RWPE1 (cell line): ENCODE results near the gene HOXA10.
A peak's percentile ranks its signal among the peaks of the same experiment; 100 is the strongest.

Experiments used
- CTCF ChIA-PET: fragments of 350-600 bp; sonication (Branson Sonifier 250); formaldehyde crosslinking; extraction: SDS; loops from one replicate; lab custom pipeline; 2021; lab: Yijun Ruan, JAX
- POLR2A ChIA-PET: fragments of 400-600 bp; formaldehyde crosslinking; extraction: SDS; loops from one replicate; lab custom pipeline; 2020; ENCODE audit warnings: antibody characterized with exemption; ENCODE audit not compliant: low non-redundant PET; lab: Yijun Ruan, JAX
- DNase-seq: peaks from one replicate; pipeline ENCODE4 v3.0.0; 2012; ENCODE audit warnings: low spot score
- H3K27ac ChIP-seq: fragments of 450-650 bp; 2 replicates; pipeline ENCODE4 v1.5.1; 2017
- CTCF ChIP-seq: fragments of 450-650 bp; conservative IDR thresholded peaks from 2 replicates; pipeline ENCODE4 v1.5.1; 2017; ENCODE audit warnings: low read depth, mild to moderate bottlenecking

HOXA10 gene

DNA sequence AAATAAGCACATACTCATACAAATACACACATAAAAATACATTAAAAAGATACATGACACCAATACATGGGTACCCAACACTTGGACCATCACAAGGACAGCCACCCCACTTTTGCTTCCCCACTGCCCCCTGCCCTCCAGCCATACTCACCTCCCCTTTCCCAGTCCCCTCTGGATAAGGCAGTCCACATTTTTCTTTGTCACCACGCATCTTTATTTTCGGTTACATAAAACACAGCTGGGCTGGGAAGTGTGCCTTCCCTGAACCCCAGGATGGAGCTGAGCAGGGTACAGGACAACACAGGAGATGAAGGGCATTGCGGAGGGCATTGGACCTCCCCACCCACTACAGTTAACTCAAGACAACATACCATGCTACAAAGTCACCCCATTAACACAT lies 20.6 kb downstream of the HOXA10 start:
- CTCF ChIA-PET = interaction anchor here (0.9 kb wide), 1 partner anchor 13 kb away, joined by 5 read pairs; no protein-coding TSS in a partner anchor
- H3K27ac ChIP-seq = peak overlapping the region; percentile 90; the same call in 1 of the 2 replicates
- DNase-seq = no peak
- TF ChIP-seq CTCF = no peak
- POLR2A ChIA-PET = no interaction called here

GRCh38 chr7:27152816-27153442 lies 21.2 kb downstream of the HOXA10 start:
- no peak for DNase-seq
- ChIA-PET POLR2A (no interaction called here), CTCF (interaction anchor here (0.8 to 3.4 kb wide), 2 partner anchors 8 to 15 kb away, joined by 3 to 45 read pairs; no protein-coding TSS in a partner anchor)
- TF ChIP-seq CTCF = no peak
- peak overlapping the region; percentile 92 for H3K27ac ChIP-seq

- ChIA-PET CTCF (interaction anchor here (0.6 to 3.4 kb wide), 4 partner anchors 9 to 801 kb away, joined by 3 to 45 read pairs (median 5); no protein-coding TSS in a partner anchor), POLR2A (no interaction called here)
- DNase-seq = no peak
- H3K27ac ChIP-seq = peak within 1 kb of the TSS; percentile 92
- no peak for TF ChIP-seq CTCF
These were observed 21.9 kb downstream of the HOXA10 start, which contains the start of gene HOXA3 for GRCh38 chr7:27151931-27152815. Gene HOXA3, minus strand, starts transcription at chr7:27152583. Its CDS starts 41,943 bp downstream, at chr7:27110640.

DNA sequence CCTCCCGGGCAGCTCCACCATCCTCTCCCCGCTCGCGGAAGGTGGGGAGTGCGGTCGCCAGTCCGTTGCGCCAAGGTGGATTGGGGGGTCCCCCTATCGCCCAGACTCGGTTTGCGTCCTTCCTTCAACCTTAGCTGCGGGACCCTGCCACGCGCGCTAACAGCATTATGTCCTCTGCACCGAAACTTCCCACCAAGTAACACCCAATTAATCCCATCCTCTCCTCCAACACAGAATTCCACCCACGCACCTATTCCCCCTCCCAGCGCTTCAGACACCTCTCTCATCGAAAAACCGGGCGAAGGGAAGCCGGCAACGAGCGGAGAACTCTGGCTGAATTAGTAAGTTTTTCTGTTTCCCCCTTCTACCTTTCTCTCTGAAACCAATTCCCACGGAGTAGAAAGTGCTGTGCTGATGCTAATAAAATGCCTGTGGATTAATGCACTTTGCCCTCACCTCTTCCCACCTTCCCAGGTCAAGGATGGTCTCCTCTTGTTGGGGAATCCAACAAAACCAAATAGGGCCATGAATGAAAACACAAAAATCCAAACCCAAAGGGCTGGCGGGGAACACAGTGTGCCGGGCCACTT lies 22.7 kb downstream of the HOXA10 start:
- no peak for TF ChIP-seq CTCF
- no peak for DNase-seq
- POLR2A ChIA-PET = no interaction called here
- CTCF ChIA-PET = interaction anchor here (0.5 to 3.4 kb wide), 9 partner anchors 8 to 1118 kb away, joined by 3 to 45 read pairs (median 4); partner anchors contain the start of gene HOXA10
- H3K27ac ChIP-seq = peak overlapping the region; percentile 92

DNA sequence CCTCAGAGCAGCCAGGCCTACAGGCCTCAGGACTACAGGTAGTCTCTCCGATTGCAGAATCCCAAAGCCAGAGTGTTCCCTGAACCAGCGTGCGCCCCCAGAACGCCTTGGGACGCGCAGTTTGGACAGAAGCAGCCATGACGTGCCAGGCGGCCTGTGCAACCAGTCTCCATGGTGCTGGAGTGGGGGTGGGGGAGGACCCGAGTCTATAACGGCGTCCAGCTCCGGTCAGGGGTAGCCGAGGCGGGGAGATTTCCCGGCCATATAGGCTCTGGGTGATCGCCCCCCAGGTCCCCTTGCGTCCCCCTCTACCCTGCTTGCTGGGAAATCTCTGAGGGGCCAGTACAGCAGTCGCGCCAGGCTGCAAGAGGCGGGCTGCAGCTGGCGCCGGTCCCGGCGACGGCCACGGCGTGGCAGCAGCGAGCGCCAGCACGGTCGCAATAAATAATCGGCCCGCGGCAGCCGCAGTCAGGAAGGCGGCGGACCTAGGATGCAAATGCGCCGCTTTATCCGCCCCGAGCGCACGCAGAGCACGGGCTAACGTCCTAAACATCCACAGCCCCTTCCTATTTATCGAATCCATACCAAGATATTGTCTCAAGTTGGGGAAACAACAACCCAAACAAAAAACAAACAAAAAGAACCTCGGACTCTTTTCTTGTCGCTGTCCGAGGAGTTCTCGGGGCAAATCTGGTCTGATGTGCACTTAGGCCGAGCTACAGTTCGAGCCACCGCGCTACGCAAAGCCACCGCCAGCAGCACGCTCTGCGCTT lies 23.4 kb downstream of the HOXA10 start:
- peak; percentile 83 for DNase-seq
- CTCF ChIA-PET = interaction anchor here (0.5 to 3.4 kb wide), 16 partner anchors 8 to 1117 kb away, joined by 3 to 45 read pairs (median 3); partner anchors contain the start of genes HOXA10 and SKAP2
- POLR2A ChIA-PET = interaction anchor here (0.6 kb wide), 1 partner anchor 1271 kb away, joined by 3 read pairs; no protein-coding TSS in a partner anchor
- peak overlapping the region; percentile 92 for H3K27ac ChIP-seq
- TF ChIP-seq CTCF = peak; percentile 99
